ENCODE measurements around the gene KDM5B.

DNA sequence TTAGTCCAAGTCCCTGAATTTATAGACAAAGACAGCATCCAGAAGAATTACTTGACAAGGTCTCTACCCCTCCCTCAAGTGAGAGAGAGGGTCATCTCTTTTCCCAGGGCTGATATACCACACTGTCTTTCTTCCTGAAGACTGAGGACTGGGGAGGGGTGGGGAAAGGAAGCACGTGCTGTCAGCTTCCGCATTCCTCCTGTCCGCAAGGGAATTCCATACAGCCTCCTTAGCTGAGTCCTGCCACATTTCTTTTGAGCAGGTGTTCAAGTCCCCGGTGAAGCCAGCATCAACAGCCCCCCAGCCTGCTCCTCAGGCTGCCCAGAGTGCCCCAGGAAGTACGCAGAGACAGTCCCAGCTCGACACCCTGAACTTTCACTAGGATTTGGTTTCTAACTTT, 36.7 kb upstream of the KDM5B start:
- TF ChIP-seq, protein P1, sequence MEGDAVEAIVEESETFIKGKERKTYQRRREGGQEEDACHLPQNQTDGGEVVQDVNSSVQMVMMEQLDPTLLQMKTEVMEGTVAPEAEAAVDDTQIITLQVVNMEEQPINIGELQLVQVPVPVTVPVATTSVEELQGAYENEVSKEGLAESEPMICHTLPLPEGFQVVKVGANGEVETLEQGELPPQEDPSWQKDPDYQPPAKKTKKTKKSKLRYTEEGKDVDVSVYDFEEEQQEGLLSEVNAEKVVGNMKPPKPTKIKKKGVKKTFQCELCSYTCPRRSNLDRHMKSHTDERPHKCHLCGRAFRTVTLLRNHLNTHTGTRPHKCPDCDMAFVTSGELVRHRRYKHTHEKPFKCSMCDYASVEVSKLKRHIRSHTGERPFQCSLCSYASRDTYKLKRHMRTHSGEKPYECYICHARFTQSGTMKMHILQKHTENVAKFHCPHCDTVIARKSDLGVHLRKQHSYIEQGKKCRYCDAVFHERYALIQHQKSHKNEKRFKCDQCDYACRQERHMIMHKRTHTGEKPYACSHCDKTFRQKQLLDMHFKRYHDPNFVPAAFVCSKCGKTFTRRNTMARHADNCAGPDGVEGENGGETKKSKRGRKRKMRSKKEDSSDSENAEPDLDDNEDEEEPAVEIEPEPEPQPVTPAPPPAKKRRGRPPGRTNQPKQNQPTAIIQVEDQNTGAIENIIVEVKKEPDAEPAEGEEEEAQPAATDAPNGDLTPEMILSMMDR (IDR thresholded peaks at IDR 0.05 in 2 of 3, conservative IDR thresholded peaks at IDR 0.05 in 1 of 3; ENCODE audit: borderline replicate concordance in 1 of 3, insufficient read depth in 1 of 3, low read depth in 2 of 3, low read length in 2 of 3) = no peak
- TF ChIP-seq, protein P2, sequence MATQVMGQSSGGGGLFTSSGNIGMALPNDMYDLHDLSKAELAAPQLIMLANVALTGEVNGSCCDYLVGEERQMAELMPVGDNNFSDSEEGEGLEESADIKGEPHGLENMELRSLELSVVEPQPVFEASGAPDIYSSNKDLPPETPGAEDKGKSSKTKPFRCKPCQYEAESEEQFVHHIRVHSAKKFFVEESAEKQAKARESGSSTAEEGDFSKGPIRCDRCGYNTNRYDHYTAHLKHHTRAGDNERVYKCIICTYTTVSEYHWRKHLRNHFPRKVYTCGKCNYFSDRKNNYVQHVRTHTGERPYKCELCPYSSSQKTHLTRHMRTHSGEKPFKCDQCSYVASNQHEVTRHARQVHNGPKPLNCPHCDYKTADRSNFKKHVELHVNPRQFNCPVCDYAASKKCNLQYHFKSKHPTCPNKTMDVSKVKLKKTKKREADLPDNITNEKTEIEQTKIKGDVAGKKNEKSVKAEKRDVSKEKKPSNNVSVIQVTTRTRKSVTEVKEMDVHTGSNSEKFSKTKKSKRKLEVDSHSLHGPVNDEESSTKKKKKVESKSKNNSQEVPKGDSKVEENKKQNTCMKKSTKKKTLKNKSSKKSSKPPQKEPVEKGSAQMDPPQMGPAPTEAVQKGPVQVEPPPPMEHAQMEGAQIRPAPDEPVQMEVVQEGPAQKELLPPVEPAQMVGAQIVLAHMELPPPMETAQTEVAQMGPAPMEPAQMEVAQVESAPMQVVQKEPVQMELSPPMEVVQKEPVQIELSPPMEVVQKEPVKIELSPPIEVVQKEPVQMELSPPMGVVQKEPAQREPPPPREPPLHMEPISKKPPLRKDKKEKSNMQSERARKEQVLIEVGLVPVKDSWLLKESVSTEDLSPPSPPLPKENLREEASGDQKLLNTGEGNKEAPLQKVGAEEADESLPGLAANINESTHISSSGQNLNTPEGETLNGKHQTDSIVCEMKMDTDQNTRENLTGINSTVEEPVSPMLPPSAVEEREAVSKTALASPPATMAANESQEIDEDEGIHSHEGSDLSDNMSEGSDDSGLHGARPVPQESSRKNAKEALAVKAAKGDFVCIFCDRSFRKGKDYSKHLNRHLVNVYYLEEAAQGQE (IDR thresholded peaks at IDR 0.05; ENCODE audit: low read depth) = no peak
- no peak for TF ChIP-seq CEBPB (IDR thresholded peaks at IDR 0.05; ENCODE audit: low read depth)
- no peak for TF ChIP-seq POLR2AphosphoS5 (IDR thresholded peaks at IDR 0.05; ENCODE audit: low read depth, low read length)
- TF ChIP-seq ZNF274 (IDR thresholded peaks at IDR 0.05; ENCODE audit: low read depth, low read length) = no peak
- no peak for TF ChIP-seq POLR2A (IDR thresholded peaks at IDR 0.05; ENCODE audit: borderline replicate concordance, extremely low read depth, insufficient read depth, insufficient read length)
- TF ChIP-seq TCF7L2 (IDR thresholded peaks at IDR 0.05; ENCODE audit: borderline replicate concordance, extremely low read depth, insufficient read depth, insufficient read length) = no peak
- TF ChIP-seq SP1 (IDR thresholded peaks at IDR 0.05; ENCODE audit: low read depth) = no peak

Measured in HCT116 (cell line).